ENCODE measurements around the gene CAMK2G.

CAMK2G gene

GRCh38 chr10:73814276-73814895 is 60.0 kb downstream of the CAMK2G start:
- Histone ChIP-seq H3K4me1 (ENCODE audit: insufficient read depth, low read length) (peaks cover 18% of the 10 kb centered on the region), H3K27ac (ENCODE audit: low read length) (no peak overlapping the region), H3K4me3 (ENCODE audit: low read depth in 1 of 2, low read length in 2 of 2) (no peak overlapping the region), H3K79me2 (ENCODE audit: insufficient read depth, low read length) (peaks cover 21% of the 10 kb centered on the region), H3K4me2 (ENCODE audit: insufficient read depth, low read length) (no peak overlapping the region), H3K9ac (ENCODE audit: low read depth, low read length) (no peak overlapping the region), H3K27me3 (ENCODE audit: insufficient read depth, low read length, poor library complexity) (no peaks in the 10 kb centered on the region), H3K36me3 (ENCODE audit: insufficient read depth, low read length) (peaks cover 57% of the 10 kb centered on the region), H2AFZ (ENCODE audit: low read depth, low read length) (no peak overlapping the region), H3K9me3 (ENCODE audit: insufficient read depth, low read length, severe bottlenecking) (no peaks in the 10 kb centered on the region), H4K20me1 (ENCODE audit: insufficient read depth, low read length) (peaks cover 11% of the 10 kb centered on the region)
- DNase-seq, result no peak
- no peak for TF ChIP-seq EZH2 (IDR thresholded peaks at IDR 0.05; ENCODE audit: borderline replicate concordance, low read depth, low read length, severe bottlenecking)
- ATAC-seq (ENCODE audit: insufficient read depth, low read depth), result no peak

- ATAC-seq (ENCODE audit: insufficient read depth, low read depth), result no peak
Observed at GRCh38 chr10:73813333-73813732, 61.0 kb downstream of the CAMK2G start.

GRCh38 chr10:73812657-73813056 is 61.7 kb downstream of the CAMK2G start:
- H3K4me3 ChIP-seq (ENCODE audit: low read depth in 1 of 2, low read length in 2 of 2), result no peak overlapping the region
- H3K9me3 ChIP-seq (ENCODE audit: insufficient read depth, low read length, severe bottlenecking), result no peaks in the 10 kb centered on the region
- H3K27ac ChIP-seq (ENCODE audit: low read length), result peak overlapping the region; percentile 22; the same call in 1 of the 2 replicates
- H3K36me3 ChIP-seq (ENCODE audit: insufficient read depth, low read length), result peaks cover 66% of the 10 kb centered on the region
- no peak overlapping the region for H2AFZ ChIP-seq (ENCODE audit: low read depth, low read length)
- peaks cover 32% of the 10 kb centered on the region for H3K79me2 ChIP-seq (ENCODE audit: insufficient read depth, low read length)
- DNase-seq (no peak), ATAC-seq (ENCODE audit: insufficient read depth, low read depth) (no peak)
- no peak overlapping the region for H3K9ac ChIP-seq (ENCODE audit: low read depth, low read length)
- no peak overlapping the region for H3K4me2 ChIP-seq (ENCODE audit: insufficient read depth, low read length)
- no peaks in the 10 kb centered on the region for H3K27me3 ChIP-seq (ENCODE audit: insufficient read depth, low read length, poor library complexity)
- H3K4me1 ChIP-seq (ENCODE audit: insufficient read depth, low read length), result peaks cover 35% of the 10 kb centered on the region
- TF ChIP-seq EZH2 (IDR thresholded peaks at IDR 0.05; ENCODE audit: borderline replicate concordance, low read depth, low read length, severe bottlenecking) (no peak), CTCF (IDR thresholded peaks at IDR 0.05; ENCODE audit: borderline replicate concordance, extremely low read depth, low read length, poor library complexity, severe bottlenecking) (no peak)
- peaks cover 21% of the 10 kb centered on the region for H4K20me1 ChIP-seq (ENCODE audit: insufficient read depth, low read length)

More at GRCh38 chr10:73813333-73813732, 61.0 kb downstream of the CAMK2G start:
- Histone ChIP-seq H2AFZ (ENCODE audit: low read depth, low read length) (no peak overlapping the region), H3K4me3 (ENCODE audit: low read depth in 1 of 2, low read length in 2 of 2) (no peak overlapping the region), H3K36me3 (ENCODE audit: insufficient read depth, low read length) (peaks cover 66% of the 10 kb centered on the region), H3K27me3 (ENCODE audit: insufficient read depth, low read length, poor library complexity) (no peaks in the 10 kb centered on the region), H4K20me1 (ENCODE audit: insufficient read depth, low read length) (peaks cover 19% of the 10 kb centered on the region), H3K9ac (ENCODE audit: low read depth, low read length) (no peak overlapping the region), H3K79me2 (ENCODE audit: insufficient read depth, low read length) (peaks cover 30% of the 10 kb centered on the region), H3K4me2 (ENCODE audit: insufficient read depth, low read length) (no peak overlapping the region), H3K4me1 (ENCODE audit: insufficient read depth, low read length) (peaks cover 28% of the 10 kb centered on the region), H3K27ac (ENCODE audit: low read length) (no peak overlapping the region), H3K9me3 (ENCODE audit: insufficient read depth, low read length, severe bottlenecking) (no peaks in the 10 kb centered on the region)
- TF ChIP-seq EZH2 (IDR thresholded peaks at IDR 0.05; ENCODE audit: borderline replicate concordance, low read depth, low read length, severe bottlenecking) (no peak), CTCF (IDR thresholded peaks at IDR 0.05; ENCODE audit: borderline replicate concordance, extremely low read depth, low read length, poor library complexity, severe bottlenecking) (no peak)
- no peak for DNase-seq

- ATAC-seq (ENCODE audit: insufficient read depth, low read depth) (peak; percentile 74), DNase-seq (peak; percentile 85)
- H3K9me3 ChIP-seq (ENCODE audit: insufficient read depth, low read length, severe bottlenecking), result no peaks in the 10 kb centered on the region
- peak overlapping the region; percentile 93 for H3K4me2 ChIP-seq (ENCODE audit: insufficient read depth, low read length)
- H3K9ac ChIP-seq (ENCODE audit: low read depth, low read length), result peak overlapping the region; percentile 92
- H3K36me3 ChIP-seq (ENCODE audit: insufficient read depth, low read length), result peaks cover 69% of the 10 kb centered on the region
- peaks cover 45% of the 10 kb centered on the region for H3K4me1 ChIP-seq (ENCODE audit: insufficient read depth, low read length)
- peak overlapping the region; percentile 86 for H2AFZ ChIP-seq (ENCODE audit: low read depth, low read length)
- H3K27me3 ChIP-seq (ENCODE audit: insufficient read depth, low read length, poor library complexity), result no peaks in the 10 kb centered on the region
- peaks cover 28% of the 10 kb centered on the region for H4K20me1 ChIP-seq (ENCODE audit: insufficient read depth, low read length)
- TF ChIP-seq EZH2 (IDR thresholded peaks at IDR 0.05; ENCODE audit: borderline replicate concordance, low read depth, low read length, severe bottlenecking) (no peak), CTCF (IDR thresholded peaks at IDR 0.05; ENCODE audit: borderline replicate concordance, extremely low read depth, low read length, poor library complexity, severe bottlenecking) (no peak)
- H3K79me2 ChIP-seq (ENCODE audit: insufficient read depth, low read length), result peaks cover 39% of the 10 kb centered on the region
- H3K27ac ChIP-seq (ENCODE audit: low read length), result peak overlapping the region; percentile 94
- H3K4me3 ChIP-seq (ENCODE audit: low read depth in 1 of 2, low read length in 2 of 2), result peak overlapping the region; percentile 61 to 71
Observed at GRCh38 chr10:73810735-73811465, 63.5 kb downstream of the CAMK2G start.
